Measurements from ENCODE around the gene SYT17. TPM values are rescaled to one million over a fixed set of nuclear protein-coding genes. Genes with fewer than 3 reads are reported as not detected.

SYT17 gene
- total RNA-seq, 1 donor from 2014 or later: 25.4 TPM

DNA sequence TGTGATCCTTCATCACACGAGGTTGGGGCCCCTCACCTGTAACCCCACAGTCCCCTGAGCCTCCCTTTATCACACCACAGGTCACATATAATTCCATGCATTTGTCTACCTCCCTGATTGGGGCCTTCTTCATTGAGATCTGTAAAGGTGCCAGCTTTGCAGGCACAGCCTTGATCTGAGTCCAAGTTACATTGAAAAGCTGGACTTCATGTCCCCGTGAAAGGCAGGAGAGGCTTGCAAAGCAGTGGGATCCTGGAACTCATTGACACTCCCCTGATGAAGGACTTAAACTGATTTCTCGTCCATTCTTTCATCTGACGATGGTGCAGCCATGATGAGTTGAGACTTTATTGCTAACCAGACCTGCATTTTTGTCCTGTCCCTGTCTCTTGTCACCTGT lies 3.8 kb upstream of the SYT17 start:
- Mint-ChIP-seq H3K36me3 (ENCODE audit: low read depth) (no peaks in the 10 kb centered on the region), H3K9me3 (peaks cover 5% of the 10 kb centered on the region), H3K4me1 (peaks cover 1% of the 10 kb centered on the region), H3K27me3 (no peaks in the 10 kb centered on the region), H3K4me3 (no peak overlapping the region), H3K27ac (no peak overlapping the region)
- ChIA-PET POLR2A (no interaction called here), CTCF (no interaction called here)
- ATAC-seq (ENCODE audit: low read depth) (no peak), DNase-seq (no peak)
- TF ChIP-seq CTCF (IDR thresholded peaks at IDR 0.05): no peak
- intact Hi-C loops (cut with micrococcal nuclease): no loop called here

DNA sequence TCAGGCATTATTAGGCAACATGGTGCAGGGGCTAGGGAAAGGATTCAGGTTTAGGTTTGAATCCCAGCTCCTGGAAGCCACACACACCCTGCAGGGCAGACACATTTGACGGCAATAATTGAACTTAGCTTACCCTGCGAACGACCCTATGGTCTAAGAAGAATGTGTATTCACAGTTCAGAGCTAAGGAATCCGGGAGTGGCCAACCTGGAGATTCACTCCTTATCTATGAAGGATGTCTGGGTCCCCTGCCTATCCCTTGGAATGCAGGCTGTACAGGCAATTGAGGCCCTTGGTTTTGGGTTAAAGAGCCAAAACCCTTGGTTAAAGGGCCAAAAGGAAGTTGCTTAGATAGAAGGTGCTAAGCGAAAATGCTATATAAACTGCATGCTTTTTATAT lies 2.9 kb upstream of the SYT17 start:
- intact Hi-C loops (cut with micrococcal nuclease): no loop called here
- ChIA-PET POLR2A (no interaction called here), CTCF (no interaction called here)
- ATAC-seq (ENCODE audit: low read depth) (no peak), DNase-seq (no peak)
- H3K4me1 Mint-ChIP-seq: peaks cover 9% of the 10 kb centered on the region
- no peaks in the 10 kb centered on the region for H3K27me3 Mint-ChIP-seq
- no peak overlapping the region for H3K27ac Mint-ChIP-seq
- peaks cover 5% of the 10 kb centered on the region for H3K9me3 Mint-ChIP-seq
- no peak overlapping the region for H3K4me3 Mint-ChIP-seq
- H3K36me3 Mint-ChIP-seq (ENCODE audit: low read depth): no peaks in the 10 kb centered on the region
- TF ChIP-seq CTCF (IDR thresholded peaks at IDR 0.05): no peak

- ATAC-seq (ENCODE audit: low read depth): no peak
- no peaks in the 10 kb centered on the region for H3K36me3 Mint-ChIP-seq (ENCODE audit: low read depth)
- ChIA-PET POLR2A (no interaction called here), CTCF (interaction anchor here (0.6 to 1.2 kb wide), 2 partner anchors 11 to 81 kb away, joined by 3 to 4 read pairs; no protein-coding TSS in a partner anchor)
- intact Hi-C loops (cut with micrococcal nuclease): no loop called here
- H3K9me3 Mint-ChIP-seq: peaks cover 5% of the 10 kb centered on the region
- no peak for DNase-seq
- no peak overlapping the region for H3K4me3 Mint-ChIP-seq
- TF ChIP-seq CTCF (IDR thresholded peaks at IDR 0.05): no peak
- no peak overlapping the region for H3K27ac Mint-ChIP-seq
- H3K27me3 Mint-ChIP-seq: no peaks in the 10 kb centered on the region
- H3K4me1 Mint-ChIP-seq: peaks cover 18% of the 10 kb centered on the region
Observed at GRCh38 chr16:19166500-19166899, 1.5 kb upstream of the SYT17 start.

GRCh38 chr16:19168371-19169081 lies 486 bp downstream of the SYT17 start:
- H3K4me3 Mint-ChIP-seq: peak overlapping the region; percentile 82
- H3K9me3 Mint-ChIP-seq: no peaks in the 10 kb centered on the region
- intact Hi-C loops (cut with micrococcal nuclease): loop anchor here (1.0 kb wide), 2 partner anchors 42 to 334 kb away; no protein-coding TSS in a partner anchor
- peak; percentile 32 for ATAC-seq (ENCODE audit: low read depth)
- peaks cover 31% of the 10 kb centered on the region for H3K4me1 Mint-ChIP-seq
- DNase-seq: peak; percentile 34
- TF ChIP-seq CTCF (IDR thresholded peaks at IDR 0.05): no peak
- H3K36me3 Mint-ChIP-seq (ENCODE audit: low read depth): peaks cover under 1% of the 10 kb centered on the region
- ChIA-PET CTCF (interaction anchor here (1.9 kb wide), 1 partner anchor 11 kb away, joined by 5 read pairs; no protein-coding TSS in a partner anchor), POLR2A (interaction anchor here (0.5 to 2.2 kb wide), 4 partner anchors 42 to 387 kb away, joined by 4 to 10 read pairs (median 5); partner anchors contain the start of gene VPS35L)
- no peaks in the 10 kb centered on the region for H3K27me3 Mint-ChIP-seq
- H3K27ac Mint-ChIP-seq: no peak overlapping the region

DNA sequence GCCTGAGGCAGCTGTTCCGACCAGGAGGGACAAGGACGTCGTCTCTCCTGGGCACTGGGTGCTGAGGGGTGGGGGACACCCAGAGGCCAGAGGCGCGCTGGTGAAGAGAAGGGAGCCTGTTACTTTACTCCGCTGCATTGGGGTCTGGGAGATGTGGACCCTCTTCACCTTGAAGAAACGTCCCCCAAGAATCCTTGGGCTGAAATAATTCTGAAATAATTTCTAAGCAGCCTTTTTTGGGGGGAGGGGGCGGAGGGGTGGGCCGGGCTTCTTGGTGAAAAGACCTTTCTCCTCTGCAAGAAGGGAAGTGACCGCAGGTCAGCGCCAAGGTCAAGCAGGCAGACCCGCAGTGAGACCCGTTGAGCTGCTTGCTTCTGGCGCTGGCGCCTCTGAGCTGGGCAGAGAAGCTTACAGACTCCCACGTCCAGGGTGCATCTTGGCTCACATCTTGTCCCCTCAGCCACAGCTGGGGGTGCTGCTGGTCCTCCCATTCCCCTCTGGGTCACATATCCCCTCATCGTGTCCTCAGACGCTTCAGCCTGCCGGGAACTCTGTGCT lies 1.1 kb downstream of the SYT17 start:
- no peaks in the 10 kb centered on the region for H3K27me3 Mint-ChIP-seq
- H3K4me3 Mint-ChIP-seq: peak overlapping the region; percentile 71
- intact Hi-C loops (cut with micrococcal nuclease): no loop called here
- POLR2A ChIA-PET: interaction anchor here (0.5 to 2.2 kb wide), 3 partner anchors 42 to 149 kb away, joined by 4 to 10 read pairs (median 6); no protein-coding TSS in a partner anchor
- no peak overlapping the region for H3K27ac Mint-ChIP-seq
- TF ChIP-seq CTCF (IDR thresholded peaks at IDR 0.05): no peak
- peaks cover 5% of the 10 kb centered on the region for H3K36me3 Mint-ChIP-seq (ENCODE audit: low read depth)
- CTCF ChIA-PET: interaction anchor here (1.9 kb wide), 1 partner anchor 10 kb away, joined by 5 read pairs; no protein-coding TSS in a partner anchor
- H3K4me1 Mint-ChIP-seq: peaks cover 37% of the 10 kb centered on the region
- DNase-seq (no peak), ATAC-seq (ENCODE audit: low read depth) (no peak)
- no peaks in the 10 kb centered on the region for H3K9me3 Mint-ChIP-seq
